SU-DHL-6 (cell line): ENCODE measurements around the gene SPINT2.

Experiments
- H2AFZ ChIP-seq: fragments of 200-600 bp; sonication (generic); 2 replicates; pipeline ENCODE4 v1.6.1; 2014; ENCODE audit warnings: low read depth, mild to moderate bottlenecking, moderate library complexity, mixed read lengths, antibody characterized with exemption, low read length; ENCODE audit not compliant: severe bottlenecking
- H3F3A ChIP-seq: fragments of 200-600 bp; shearing (Covaris generic); 2 replicates; pipeline ENCODE4 v1.6.0; 2016; ENCODE audit warnings: antibody characterized with exemption, mild to moderate bottlenecking; ENCODE audit not compliant: insufficient read depth
- H3K27ac ChIP-seq: fragments of 200-600 bp; sonication (generic); 2 replicates; pipeline ENCODE4 v1.5.1; 2016; ENCODE audit warnings: low read depth, mild to moderate bottlenecking, low read length, moderate library complexity, mixed read lengths
- H3K27me3 ChIP-seq: fragments of 200-600 bp; sonication (generic), shearing (Covaris generic); 2 replicates; pipeline ENCODE4 v1.6.0; 2014; ENCODE audit warnings: mild to moderate bottlenecking, low read length
- H3K36me3 ChIP-seq: fragments of 200-600 bp; sonication (generic); 2 replicates; pipeline ENCODE4 v1.6.1; 2014; ENCODE audit warnings: mild to moderate bottlenecking, low read length, mixed read lengths
- H3K4me2 ChIP-seq: fragments of 300-600, 200-600 bp; shearing (Covaris generic), sonication (generic); 2 replicates; pipeline ENCODE4 v1.6.0; 2014; ENCODE audit warnings: low read length, low read depth, mild to moderate bottlenecking; ENCODE audit not compliant: poor library complexity, severe bottlenecking
- H3K4me3 ChIP-seq: fragments of 200-600 bp; sonication (generic); 2 replicates; pipeline ENCODE4 v1.5.1; 2014; ENCODE audit warnings: antibody characterized with exemption, low read length, mild to moderate bottlenecking, mixed read lengths; ENCODE audit not compliant: insufficient read depth, poor library complexity, severe bottlenecking
- H3K79me2 ChIP-seq: fragments of 200-600 bp; sonication (generic); 2 replicates; pipeline ENCODE4 v1.6.1; 2014; ENCODE audit warnings: mild to moderate bottlenecking, low read length, moderate library complexity; ENCODE audit not compliant: insufficient read depth
- H3K9ac ChIP-seq: fragments of 200-600 bp; sonication (generic); 2 replicates; pipeline ENCODE4 v1.7.0; 2014; ENCODE audit warnings: mild to moderate bottlenecking, low read length
- H3K9me2 ChIP-seq: fragments of 200-600 bp; sonication (generic); replicated peaks from 2 replicates; pipeline ENCODE4 v1.6.1; 2014; ENCODE audit warnings: low read length; ENCODE audit not compliant: insufficient read depth
- H3K9me3 ChIP-seq: fragments of 200-600 bp; sonication (generic); 2 replicates; pipeline ENCODE4 v1.6.1; 2014; ENCODE audit warnings: low read length, mixed read lengths; ENCODE audit not compliant: insufficient read depth
- H4K20me1 ChIP-seq: fragments of 200-600 bp; sonication (generic); 2 replicates; pipeline ENCODE4 v1.6.1; 2014; ENCODE audit warnings: low read depth, mild to moderate bottlenecking, antibody characterized with exemption, low read length, moderate library complexity, mixed read lengths
- EZH2phosphoT487 ChIP-seq: fragments of 200-600 bp; sonication (generic), shearing (Covaris generic); conservative IDR thresholded peaks from 2 replicates; pipeline ENCODE4 v1.6.1; 2018; ENCODE audit warnings: mild to moderate bottlenecking, antibody characterized with exemption, low read length, moderate library complexity, mixed read lengths
- TF ChIP-seq, protein P1 (sequence below): fragments of 200-600 bp; sonication (generic); IDR thresholded peaks from one replicate; pipeline ENCODE4 v1.5.1; 2017; ENCODE audit warnings: antibody characterized with exemption, mild to moderate bottlenecking, low read length, moderate library complexity; ENCODE audit not compliant: insufficient read depth, poor library complexity, severe bottlenecking

The SPINT2 gene

GRCh38 chr19:38283271-38283670 is 18.9 kb downstream of the SPINT2 start:
- H3K4me3 ChIP-seq = no peak overlapping the region
- H3K4me2 ChIP-seq = no peak overlapping the region
- H3K27ac ChIP-seq = no peak overlapping the region
- no peak overlapping the region for H3K9ac ChIP-seq
- H2AFZ ChIP-seq = no peak overlapping the region
- TF ChIP-seq, protein P1, sequence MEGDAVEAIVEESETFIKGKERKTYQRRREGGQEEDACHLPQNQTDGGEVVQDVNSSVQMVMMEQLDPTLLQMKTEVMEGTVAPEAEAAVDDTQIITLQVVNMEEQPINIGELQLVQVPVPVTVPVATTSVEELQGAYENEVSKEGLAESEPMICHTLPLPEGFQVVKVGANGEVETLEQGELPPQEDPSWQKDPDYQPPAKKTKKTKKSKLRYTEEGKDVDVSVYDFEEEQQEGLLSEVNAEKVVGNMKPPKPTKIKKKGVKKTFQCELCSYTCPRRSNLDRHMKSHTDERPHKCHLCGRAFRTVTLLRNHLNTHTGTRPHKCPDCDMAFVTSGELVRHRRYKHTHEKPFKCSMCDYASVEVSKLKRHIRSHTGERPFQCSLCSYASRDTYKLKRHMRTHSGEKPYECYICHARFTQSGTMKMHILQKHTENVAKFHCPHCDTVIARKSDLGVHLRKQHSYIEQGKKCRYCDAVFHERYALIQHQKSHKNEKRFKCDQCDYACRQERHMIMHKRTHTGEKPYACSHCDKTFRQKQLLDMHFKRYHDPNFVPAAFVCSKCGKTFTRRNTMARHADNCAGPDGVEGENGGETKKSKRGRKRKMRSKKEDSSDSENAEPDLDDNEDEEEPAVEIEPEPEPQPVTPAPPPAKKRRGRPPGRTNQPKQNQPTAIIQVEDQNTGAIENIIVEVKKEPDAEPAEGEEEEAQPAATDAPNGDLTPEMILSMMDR = no peak
- no peak for TF ChIP-seq EZH2phosphoT487
- no peaks in the 10 kb centered on the region for H3K36me3 ChIP-seq
- no peaks in the 10 kb centered on the region for H4K20me1 ChIP-seq
- H3F3A ChIP-seq = no peaks in the 10 kb centered on the region
- no peaks in the 10 kb centered on the region for H3K9me2 ChIP-seq
- no peaks in the 10 kb centered on the region for H3K9me3 ChIP-seq
- no peaks in the 10 kb centered on the region for H3K79me2 ChIP-seq
- no peaks in the 10 kb centered on the region for H3K27me3 ChIP-seq

DNA sequence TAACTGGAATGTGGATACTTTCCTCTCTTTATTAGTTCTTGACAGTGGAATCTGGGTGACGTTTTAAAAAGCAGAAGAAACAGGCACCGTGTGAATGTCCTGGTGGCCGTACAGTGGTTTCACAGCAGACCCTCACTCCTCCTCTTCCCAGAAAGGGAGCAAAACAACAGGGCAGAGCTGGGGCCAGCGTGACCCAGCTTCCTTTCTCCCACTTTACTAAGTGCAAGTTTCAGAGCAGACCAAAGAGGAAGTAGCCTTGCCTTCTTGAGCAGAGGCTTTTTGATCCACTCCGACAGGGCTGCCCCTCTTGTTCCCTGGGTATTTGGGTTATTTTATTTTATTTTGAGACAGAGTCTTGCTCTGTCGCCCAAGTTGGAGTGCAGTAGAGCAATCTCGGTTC is 20.0 kb downstream of the SPINT2 start:
- no peak overlapping the region for H3K27ac ChIP-seq

GRCh38 chr19:38285567-38285966 is 21.2 kb downstream of the SPINT2 start:
- Histone ChIP-seq H3K79me2 (no peaks in the 10 kb centered on the region), H3K27me3 (no peaks in the 10 kb centered on the region), H2AFZ (no peak overlapping the region), H3K9ac (no peak overlapping the region), H3K4me2 (no peak overlapping the region), H3K27ac (no peak overlapping the region), H3K9me2 (no peaks in the 10 kb centered on the region), H3F3A (no peaks in the 10 kb centered on the region), H3K36me3 (no peaks in the 10 kb centered on the region), H4K20me1 (no peaks in the 10 kb centered on the region), H3K9me3 (no peaks in the 10 kb centered on the region), H3K4me3 (no peak overlapping the region)
- TF ChIP-seq EZH2phosphoT487 = no peak
- TF ChIP-seq, protein P1 = no peak

More for the DNA sequence above, 20.0 kb downstream of the SPINT2 start:
- Histone ChIP-seq H3F3A (no peaks in the 10 kb centered on the region), H2AFZ (no peak overlapping the region), H3K36me3 (no peaks in the 10 kb centered on the region), H3K9me3 (no peaks in the 10 kb centered on the region), H3K79me2 (no peaks in the 10 kb centered on the region), H3K9ac (no peak overlapping the region), H3K4me3 (no peak overlapping the region), H4K20me1 (no peaks in the 10 kb centered on the region), H3K27me3 (no peaks in the 10 kb centered on the region), H3K4me2 (no peak overlapping the region), H3K9me2 (no peaks in the 10 kb centered on the region)
- TF ChIP-seq, protein P1 = no peak
- TF ChIP-seq EZH2phosphoT487 = no peak

DNA sequence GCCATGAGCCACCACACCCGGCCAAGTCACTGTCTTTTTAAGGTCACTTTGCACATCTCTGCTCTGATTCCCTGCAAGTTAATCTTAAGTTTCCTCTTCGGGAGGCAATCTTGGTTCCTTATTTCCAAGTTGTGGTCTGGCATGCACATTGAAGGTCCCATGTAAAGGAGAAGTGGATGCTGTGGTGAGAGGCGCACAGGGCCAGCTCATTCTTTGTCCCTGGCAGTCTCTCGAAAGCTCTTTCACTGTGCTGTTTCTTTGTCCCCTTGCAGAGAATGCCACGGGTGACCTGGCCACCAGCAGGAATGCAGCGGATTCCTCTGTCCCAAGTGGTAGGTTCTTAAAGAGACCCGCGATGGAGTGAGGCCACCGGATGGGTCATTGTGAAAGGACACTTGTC is 23.2 kb downstream of the SPINT2 start:
- H3K9me2 ChIP-seq = no peaks in the 10 kb centered on the region
- no peak overlapping the region for H3K4me2 ChIP-seq
- no peaks in the 10 kb centered on the region for H3K36me3 ChIP-seq
- no peaks in the 10 kb centered on the region for H4K20me1 ChIP-seq
- H3K27ac ChIP-seq = no peak overlapping the region
- H3K79me2 ChIP-seq = no peaks in the 10 kb centered on the region
- no peak overlapping the region for H2AFZ ChIP-seq
- H3K9me3 ChIP-seq = no peaks in the 10 kb centered on the region
- no peak overlapping the region for H3K4me3 ChIP-seq
- TF ChIP-seq, protein P1 = no peak
- no peak for TF ChIP-seq EZH2phosphoT487
- H3K27me3 ChIP-seq = no peaks in the 10 kb centered on the region
- no peak overlapping the region for H3K9ac ChIP-seq
- no peaks in the 10 kb centered on the region for H3F3A ChIP-seq
